Stimulated activated CD4-positive, alpha-beta T cell treated with anti-CD3 and anti-CD28 coated beads, Interleukin-12 subunit alpha, Interleukin-12 subunit beta, amount 100 ng/mL, for 4 hours (primary cell): ENCODE data around the gene BCL11B.
A peak's percentile ranks its signal among the peaks of the same experiment; 100 is the strongest.

ENCODE experiments used
- DNase-seq: peaks from one replicate; pipeline ENCODE4 v3.0.0-alpha.2; 2020

BCL11B gene

DNA sequence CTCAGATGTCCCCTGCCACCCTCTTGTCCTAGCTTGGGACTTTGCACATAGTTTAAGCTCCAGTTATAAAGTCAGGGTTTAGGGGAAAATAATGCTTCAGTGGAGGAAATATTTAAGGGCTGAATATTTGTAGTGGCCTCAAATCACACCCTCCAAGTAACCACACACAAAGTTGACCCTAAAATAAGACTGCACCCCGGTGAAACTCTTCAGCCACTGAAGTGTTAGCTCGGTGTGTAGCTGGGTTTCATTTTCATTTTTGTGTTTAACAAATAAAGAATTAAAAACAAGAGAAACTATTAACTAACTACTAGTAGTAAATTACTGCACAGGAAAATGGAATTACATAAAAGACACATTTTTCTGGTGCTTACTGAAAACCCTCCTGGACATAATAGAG is 14.8 kb upstream of the BCL11B start:
- DNase-seq, result no peak

DNA sequence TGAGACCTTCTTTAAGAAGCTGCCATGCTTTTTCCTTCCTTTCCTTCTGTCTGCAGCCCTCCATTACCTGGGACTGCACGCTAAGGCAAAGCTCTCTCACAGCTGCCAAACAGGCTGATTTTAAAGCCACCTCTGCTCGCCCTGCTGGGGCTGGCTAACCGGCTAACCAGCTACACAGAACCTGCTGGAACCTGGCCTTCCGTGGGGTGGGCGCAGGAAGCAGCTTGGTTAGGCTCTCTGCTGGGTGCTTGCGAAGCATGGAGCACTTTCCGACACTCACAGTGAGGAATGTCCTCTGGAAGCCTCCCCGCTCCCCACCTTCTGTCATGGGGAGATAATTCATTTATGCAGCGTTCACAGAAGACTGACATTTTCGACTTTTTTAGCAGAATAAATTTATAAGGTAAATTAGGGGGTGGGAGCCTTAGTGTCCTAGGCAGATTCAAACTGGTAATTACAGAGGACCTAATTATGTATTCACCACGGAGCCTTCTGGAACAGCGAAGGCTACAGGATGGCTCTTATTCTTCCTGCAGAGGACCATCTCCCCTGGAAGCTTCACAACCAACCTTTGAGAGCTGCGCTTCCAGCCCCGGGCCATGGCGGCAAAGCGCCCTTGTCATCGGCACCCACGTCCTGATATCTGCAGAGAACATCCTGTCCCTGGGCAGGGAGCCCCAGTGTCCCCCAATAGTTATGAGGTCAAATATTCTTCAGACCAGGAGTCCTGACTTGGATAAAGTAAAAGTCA is 12.4 kb upstream of the BCL11B start:
- DNase-seq, result no peak

DNA sequence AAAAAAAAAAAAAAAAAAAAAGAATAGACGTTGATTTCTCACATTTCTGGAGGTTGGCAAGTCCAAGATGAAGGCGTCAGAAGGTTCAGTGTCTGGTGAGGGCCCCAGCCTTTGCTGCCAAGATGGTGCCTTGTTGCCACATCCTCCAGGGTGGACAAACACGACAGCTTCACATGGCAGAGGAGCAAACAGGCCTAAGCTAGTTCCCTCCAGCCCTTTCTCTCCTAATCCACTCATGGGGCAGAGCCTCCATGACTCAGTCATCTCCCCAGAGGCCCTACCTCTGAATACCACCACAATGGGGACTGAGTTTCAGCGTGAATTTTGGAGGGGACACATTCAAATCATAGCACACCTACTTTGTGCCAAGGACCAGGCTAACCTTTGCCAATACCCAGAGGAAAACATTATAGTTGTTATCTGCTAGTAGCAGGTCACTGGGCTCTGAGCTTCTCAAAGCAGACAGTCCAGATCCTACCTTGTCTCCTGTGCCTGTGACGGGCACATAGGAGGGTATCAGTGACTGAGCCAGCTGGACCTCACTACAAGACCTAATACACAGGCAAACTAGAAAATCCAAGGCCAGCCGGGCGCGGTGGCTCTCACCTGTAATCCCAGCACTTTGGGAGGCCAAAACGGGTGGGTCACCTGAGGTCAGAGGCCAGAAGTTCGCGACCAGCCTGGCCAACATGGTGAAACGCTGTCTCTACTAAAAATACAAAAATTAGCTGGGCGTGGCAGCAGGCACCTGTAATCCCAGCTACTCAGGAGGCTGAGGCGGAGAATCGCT is 10.5 kb upstream of the BCL11B start:
- DNase-seq, result no peak

DNA sequence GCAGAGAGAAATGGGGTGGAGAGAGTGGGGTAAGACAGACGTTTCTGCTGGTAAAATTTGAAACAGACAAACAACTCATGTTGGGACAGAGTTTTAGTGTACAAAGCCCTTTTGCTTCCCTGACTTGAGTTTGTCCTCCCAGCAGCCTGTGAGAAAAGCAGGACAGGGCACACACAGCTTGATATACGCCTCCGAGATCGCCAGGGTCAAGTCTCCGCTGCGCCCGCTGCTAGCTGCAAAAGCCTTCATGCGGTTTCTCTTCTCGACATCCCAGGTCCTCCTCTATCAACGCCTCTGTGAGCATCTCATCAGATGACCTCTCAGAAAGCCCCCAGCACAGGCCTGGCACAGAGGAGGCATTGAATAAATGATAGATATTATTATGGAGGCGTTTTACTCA is 9.4 kb upstream of the BCL11B start:
- no peak for DNase-seq

DNA sequence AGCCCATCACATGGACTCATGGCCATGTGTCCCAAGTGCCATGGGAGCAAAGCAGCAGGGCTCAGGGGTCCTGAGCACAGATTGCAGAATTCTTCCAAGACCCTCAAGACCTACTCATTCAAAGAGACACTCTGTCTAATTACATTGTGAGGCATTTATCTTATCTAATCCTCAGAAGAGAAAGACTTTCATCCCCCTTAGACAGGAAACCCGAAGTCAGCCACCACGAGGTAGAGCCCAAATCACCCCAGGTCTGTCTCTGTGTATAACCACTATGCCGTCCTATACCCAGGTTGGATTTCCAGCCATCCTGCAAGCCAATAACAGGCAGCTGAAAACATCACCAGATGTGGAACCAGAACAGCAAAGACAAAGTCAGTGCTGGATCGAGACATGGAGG is 8.9 kb upstream of the BCL11B start:
- no peak for DNase-seq

DNA sequence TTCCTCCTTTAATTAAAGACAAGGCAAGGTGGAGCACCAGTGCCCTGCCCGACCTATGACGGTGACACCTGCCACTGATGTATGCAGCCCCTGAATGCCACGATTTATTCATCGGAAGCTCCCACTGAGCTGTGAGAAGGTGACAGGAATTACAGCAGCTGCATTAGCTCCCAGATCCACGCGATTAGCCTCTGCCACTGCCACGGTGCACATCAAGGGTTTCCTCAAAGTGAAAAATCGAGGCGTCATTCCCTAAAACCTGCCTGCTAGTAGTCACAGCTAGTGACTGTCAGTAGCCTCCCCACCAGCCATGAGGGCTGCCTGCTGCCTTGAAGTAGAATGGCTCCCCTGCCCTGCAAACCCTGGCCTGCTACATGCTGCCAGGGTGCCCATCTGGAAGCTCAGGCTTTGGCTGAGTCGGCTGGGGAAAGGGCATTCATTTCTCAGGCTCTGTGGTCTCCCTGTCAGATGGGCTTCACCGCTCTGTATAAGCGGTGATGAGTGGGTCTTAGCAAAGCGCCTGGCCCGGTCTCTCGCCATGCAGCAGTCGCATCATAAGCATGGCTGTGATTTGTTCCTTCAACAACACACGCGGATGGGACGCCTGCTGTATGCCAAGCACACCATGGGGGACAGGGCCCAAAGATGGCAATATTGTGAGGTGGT is 8.2 kb upstream of the BCL11B start:
- DNase-seq, result no peak

DNA sequence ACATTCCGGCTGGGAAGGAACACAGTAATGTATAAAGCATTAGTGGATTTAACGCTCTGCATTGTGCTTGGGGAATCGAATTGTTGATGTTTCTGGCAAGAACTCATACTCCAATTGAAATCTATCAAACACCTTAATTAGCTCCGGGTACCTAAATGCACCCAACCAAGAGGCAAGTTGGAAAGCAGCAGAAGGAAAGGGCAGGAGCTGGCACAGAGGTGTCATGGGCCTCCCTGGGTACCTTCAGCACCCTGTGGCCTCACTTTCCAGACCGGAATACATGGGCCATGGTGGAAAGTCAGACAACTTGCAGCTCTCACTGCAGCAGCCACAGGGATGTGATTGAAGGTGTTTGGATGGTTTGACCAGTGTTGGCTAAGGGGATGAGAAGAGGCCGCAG is 6.8 kb upstream of the BCL11B start:
- DNase-seq, result no peak

DNA sequence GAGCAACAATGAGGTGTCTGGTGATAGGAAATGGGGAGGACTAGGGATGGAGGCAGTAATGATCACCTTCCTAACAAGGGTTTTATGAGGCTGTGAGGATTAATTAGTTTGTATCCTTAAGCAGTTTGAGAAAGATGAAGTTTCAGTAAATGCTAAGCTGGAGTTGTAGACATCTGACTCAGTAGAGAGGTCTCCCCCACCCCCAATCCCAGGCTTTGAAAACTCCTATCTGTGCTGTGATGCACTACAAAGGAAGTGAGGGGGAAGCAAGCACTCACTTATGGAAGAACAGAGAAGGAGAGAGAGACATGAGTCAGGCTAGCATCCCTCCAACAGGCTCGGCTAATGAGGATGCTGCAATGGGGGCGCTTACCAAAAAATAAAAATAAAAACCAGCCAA is 5.5 kb upstream of the BCL11B start:
- DNase-seq, result no peak

DNA sequence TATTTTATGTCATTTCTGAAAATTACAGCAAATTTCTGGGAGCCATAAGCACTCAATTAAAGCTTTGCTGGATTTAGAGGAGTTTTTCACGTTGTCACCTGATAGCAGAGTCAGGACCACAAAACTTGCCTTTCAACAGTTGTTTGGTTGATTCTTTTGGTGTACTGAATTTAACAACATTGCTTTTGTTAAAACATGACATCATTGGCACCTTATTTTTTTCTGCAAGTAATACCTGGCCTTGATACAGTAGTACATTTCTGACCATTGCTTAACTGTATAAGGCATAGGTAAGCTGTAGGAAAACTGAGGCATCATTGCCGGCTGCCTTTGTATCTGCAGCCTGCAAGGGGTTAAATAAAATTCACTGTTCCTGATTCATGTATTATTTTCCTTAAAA is 4.5 kb upstream of the BCL11B start:
- DNase-seq, result no peak

DNA sequence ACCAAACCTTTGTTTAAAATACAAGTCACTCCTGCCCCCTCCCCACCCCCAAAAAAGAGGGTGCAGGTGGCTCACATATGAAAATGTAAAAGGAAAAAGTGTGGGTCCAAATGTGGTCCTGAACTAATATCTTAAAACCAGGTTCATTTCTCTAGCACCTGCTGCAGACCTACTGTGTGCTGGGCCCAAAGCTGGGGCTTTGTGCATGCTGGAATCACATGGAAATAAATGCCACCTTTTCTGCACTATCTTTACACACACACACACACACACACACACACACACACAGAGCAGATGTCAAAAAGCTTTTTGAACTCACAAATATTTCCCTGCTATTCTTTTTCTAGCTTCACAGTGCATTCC is 3.2 kb upstream of the BCL11B start:
- no peak for DNase-seq

DNA sequence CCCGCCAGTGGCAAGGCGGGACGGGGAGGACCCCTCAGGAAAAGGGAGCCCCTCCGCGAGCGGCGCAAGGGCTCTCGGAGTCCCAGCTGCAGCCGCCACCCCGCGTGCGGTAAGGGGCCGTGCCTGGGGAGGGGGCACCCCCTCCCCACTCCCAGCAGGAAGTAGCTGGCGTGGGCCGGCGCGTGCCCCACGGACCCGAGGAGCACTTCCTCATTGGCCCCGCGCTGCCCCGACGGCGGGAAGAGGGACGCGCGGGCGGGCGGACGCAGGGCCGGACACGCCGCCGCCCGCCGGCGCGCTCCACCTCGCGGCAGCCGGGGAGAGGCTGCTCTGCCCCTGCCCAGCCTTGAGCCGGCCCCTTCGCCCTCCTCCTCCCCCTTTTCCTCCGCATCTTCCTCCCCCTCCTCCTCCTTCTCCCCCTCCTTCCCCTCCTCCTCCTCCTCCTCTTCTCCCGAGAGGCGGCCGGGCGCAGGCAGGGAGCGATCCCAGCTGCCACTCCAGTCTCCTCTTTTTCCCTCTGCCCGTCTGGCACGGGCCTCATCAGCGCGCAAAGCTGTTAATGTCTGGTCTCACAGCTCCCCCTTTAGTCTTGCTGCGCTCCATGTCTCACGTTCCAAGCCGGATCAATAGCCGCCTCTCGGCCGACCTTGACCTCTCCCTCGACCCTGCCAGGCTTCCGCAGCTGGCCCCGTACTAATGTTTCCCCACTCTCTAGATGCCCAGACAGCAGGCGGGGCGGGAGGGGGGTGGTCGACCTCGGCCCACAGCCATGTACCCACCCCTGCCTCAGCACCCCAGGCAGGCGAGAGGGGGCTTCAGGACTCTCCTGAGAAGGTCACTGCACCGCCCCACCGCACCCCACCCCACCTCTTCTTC is 2.6 kb upstream of the BCL11B start:
- DNase-seq, result no peak

DNA sequence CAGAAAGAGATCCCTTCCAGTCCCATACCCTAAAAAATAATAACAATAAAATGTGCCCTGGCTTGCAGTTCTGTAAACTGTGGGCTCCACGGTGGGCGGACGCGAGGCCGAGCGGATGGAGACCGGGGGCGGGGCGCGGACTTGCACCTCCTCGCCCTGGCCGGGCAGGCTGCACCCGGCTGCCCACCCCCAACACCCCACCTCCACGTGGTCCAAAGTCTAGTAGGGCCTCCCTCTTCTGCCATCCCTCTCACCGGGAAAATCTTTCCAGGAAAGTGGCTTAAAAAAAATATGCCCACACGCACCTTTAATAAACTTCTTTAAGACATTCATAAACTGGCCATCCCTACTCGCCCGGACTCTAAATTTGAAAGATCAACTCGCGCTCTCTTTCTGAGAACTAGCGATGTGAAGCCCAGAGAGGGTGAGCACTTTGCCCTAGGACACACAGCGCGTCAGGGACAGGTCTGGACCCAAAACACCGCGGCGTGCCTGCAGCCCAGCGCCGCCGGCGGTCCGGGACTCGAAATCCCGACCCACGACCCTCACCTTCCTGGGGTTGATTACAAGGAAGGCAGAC is 1.9 kb upstream of the BCL11B start:
- DNase-seq, result no peak

DNA sequence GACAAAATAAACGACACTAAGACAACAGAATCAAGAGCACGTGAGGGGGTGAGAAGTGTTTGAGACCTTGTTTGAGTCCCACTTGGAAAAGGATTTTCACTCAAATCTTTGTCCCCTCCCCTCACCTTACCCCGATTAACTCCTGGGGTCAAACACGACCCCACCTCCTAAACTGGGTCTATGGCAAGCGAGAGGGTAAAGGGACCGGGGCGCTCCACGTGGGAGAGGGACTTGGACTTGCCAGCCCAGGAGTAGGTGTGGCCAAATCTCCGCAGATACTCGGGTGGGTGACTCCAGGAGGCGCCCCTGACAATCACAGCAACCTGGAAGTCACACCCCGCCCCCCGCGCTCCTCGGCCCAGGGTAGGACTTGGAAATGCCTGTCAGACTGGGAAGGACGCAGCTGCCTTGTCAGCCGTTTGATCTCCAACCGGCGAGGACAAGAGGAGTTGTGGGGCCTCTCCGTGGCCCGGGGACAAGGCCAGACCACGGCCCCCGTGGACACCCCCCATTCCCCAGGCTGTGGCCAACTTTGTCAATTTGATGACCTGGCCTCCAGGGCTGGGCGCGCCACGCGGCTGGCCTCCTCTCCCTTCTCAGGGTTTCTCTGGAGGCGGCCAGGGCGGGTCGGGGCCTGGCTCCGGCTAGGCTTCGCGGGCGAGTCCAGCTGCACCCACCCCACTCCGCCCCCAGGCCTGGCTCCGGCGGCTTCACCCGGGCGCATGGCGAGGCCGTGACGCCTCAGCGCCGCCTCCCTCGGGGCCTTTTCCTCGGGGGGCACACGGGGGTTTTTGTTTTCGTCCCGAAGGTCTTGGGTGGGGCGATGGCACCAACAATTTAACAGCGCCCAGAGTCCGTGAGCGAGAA is 1.1 kb upstream of the BCL11B start:
- DNase-seq, result peak; percentile 62

DNA sequence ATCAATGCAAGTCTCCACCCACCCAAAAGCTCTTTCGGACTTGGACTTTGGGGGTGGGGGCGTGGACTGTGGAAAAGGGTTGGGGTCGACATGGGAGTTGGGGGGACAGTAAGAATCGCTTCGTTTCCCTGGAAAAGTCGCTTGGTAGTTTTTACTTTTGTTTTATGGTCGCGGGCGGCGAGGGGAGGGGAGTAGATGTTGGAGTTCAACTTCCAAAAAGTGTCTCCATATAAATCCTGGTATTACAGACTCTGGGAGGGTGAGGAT is 568 bp upstream of the BCL11B start:
- DNase-seq, result no peak

DNA sequence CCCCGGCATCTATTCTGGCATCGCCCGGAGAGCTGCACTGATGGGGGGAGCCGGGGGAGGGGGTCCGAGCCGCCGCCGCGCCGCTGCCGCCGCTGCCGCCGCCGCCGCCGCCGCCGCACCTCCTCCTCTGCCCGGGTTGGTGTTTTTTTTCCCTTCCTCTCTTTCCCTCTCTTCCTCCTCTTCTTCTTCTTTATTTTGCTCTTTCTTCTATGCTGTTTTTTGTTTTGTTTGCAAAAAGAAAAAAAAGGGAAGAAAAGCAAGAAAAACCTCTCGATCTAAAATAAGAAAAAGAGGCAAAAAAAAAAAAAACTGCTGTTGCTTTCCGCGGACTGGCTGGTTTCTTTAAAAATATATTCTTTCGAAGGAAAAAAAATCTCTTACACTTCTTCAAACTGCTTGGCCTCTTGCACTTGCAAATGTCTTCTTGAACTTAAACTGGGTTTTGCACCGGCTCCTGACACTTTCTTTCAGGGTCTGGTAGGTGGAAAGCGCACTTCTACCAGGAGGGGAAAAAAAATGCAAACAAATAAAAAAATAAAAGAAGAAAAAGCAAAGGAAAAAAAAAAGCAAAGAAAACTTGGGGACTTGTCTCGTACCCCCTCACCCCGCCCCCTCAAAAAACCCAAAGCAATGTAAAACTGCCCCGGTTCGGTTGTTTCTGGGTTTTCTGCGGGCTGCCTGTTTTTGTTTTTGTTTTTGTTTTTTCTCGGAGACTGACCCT is 616 bp downstream of the BCL11B start:
- DNase-seq, result no peak

DNA sequence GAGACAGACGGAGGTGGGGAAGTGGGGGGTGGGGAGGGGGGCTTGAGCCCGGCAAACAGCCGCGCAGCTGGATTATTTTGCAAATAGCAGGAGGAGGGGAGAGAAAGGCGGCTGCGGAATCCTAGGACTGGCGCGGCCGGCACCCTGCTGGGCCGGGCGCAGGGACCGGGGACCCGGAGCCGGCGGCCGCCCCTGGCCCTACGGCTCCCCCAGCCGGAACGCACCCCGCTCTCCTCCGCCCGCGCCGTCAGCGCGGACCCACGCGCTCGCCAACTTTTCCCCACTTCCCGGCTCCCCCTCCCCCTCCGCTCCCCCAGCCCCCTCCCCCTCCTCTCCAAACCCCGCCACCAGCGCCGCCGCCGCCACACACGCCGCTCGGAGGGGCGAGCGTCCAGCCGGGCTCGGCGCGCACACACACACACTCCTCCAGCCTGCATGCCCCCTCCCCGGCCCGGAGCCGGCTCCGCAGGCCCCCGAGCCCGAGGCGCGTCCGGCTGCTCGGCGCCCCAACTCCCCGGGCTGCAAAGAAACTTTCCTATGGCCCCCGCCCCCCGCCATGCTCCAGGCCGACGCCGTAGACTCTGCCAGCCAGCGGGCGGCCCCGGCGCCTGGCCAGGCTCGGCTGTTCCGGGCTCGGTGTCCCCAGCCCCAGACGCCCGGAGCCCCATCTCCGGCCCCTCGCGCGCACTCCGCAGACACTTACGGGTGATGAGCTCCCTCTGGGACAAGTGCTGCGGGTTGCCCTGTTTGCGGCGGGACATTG is 1.4 kb downstream of the BCL11B start:
- peak; percentile 54 for DNase-seq

DNA sequence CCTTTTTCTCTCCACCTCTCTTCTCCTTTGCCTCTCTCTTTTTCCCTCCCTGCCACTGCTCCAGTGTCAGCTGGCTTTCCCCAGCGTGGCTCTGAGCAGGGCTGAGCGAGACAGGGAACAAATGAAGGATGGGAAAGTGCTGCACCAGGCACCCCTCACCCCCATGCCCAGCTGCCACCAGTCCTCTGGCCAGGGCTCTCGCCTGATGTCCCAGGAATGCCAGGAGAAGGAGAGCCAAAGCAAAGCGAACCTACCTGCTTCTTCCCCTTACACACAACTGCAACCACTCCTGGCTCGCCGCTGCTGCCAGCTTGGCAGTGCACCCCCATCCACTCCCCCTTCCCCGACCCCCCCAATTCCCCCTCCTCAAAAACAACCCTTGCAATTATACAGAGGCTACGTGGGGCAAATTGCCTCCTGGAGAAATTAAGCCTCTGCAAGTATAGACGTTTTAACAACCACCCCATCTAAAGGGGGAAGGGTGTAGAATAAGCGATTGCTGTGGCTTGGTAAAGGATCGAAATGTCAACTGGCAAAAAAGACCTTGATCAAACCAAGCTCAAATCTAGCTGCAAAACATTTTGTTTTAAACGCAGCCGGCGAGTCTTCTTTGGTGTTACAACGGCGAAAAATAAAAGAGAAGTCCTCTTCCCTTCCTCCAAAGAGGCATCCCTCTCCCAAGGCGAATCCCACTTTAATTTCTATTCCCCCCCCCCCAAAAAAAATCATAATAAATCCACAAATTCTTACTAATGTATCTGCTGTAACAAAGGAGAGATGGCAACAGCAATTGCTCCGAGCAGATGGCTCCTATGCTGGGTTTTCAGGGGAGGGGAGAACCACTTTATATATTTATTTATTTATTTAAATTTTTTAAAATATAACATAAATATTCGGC is 2.9 kb downstream of the BCL11B start:
- no peak for DNase-seq

DNA sequence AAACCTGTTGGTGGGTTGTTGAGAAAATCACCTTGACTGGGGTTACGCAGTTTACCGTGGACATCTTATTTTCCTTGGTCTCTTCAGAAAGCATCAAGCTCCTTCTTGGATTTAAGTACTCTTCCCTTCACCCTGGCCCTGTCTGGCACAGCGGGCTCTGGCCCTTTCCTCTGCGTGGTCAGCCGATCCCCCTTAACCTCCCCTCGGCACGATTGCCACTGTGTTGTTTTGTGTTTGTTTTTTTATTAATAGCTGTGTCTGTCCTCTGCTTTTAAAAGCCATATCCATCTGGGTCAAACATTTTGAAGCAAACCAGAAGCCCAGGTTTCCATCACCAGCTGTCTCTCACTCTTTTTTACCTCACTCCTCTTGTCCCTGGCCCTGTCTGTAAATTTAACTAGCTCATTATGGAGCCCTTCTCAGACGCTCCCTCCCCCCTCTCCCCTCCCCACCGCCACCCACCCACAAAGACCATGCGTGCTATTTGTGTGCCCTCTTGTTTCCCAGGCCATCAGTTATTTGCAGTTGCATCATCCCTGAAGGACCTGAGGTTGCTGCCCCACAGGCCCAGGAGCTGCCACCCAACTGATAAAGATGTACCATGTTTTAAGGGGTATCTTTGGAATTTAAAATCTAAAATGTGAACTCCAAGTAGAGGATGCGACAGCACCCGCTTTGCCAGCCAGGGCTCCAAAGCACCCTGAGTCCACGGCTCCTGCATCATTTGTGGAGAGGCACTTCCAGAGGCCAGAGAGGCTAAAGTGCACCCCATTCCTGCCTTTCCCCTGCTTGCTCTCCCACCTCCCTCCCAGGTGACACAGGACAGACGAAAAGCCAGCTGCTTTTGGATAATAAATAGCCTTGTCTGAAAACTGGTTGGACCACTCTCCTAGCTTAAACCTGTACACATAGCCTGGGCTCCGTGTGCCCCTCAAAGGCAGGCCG is 3.9 kb downstream of the BCL11B start:
- DNase-seq, result no peak
